H1 (cell line): Measurements from ENCODE around the gene AMPH. TPM values are rescaled to one million over a fixed set of nuclear protein-coding genes. Genes with fewer than 3 reads are reported as not detected.

Source experiments
- CTCF ChIA-PET: fragments of 300-600 bp; sonication (Branson Sonifier 250); formaldehyde crosslinking; loops from one replicate; lab custom pipeline; 2021; ENCODE audit not compliant: partially characterized antibody; lab: Charles Lee
- POLR2A ChIA-PET: fragments of 300-600 bp; sonication (Branson Sonifier 250); formaldehyde crosslinking; loops from one replicate; lab custom pipeline; 2021; ENCODE audit warnings: inconsistent platforms; ENCODE audit not compliant: partially characterized antibody; lab: Charles Lee
- DNase-seq, 2 experiments: peaks; one replicate each; pipeline versions ENCODE4 v3.0.0 to v3.0.0-alpha.2; 2010 to 2022; ENCODE audit warnings: low spot score in 2 of 2, low read depth in 1 of 2, mixed read lengths in 1 of 2
- FAIRE-seq: peaks from 2 replicates; lab custom pipeline; 2011; peaks lifted over from hg19 to GRCh38; lab: Jason Lieb, UNC
- H2AFZ ChIP-seq: 2 replicates; pipeline ENCODE4 v1.8.1; 2012; ENCODE audit warnings: low read length, inconsistent platforms
- H2AK5ac ChIP-seq: 2 replicates; pipeline ENCODE4 v1.6.1; 2013; ENCODE audit warnings: low read depth, low read length
- H2BK120ac ChIP-seq: replicated peaks from 2 replicates; pipeline ENCODE3; 2013; ENCODE audit warnings: low read depth, low read length, inconsistent platforms
- H2BK12ac ChIP-seq: 2 replicates; pipeline ENCODE4 v1.6.1; 2013; ENCODE audit warnings: low read depth, low read length
- H2BK15ac ChIP-seq: 2 replicates; pipeline ENCODE4 v1.6.1; 2013; ENCODE audit warnings: low read length
- H2BK20ac ChIP-seq: 2 replicates; pipeline ENCODE4 v1.6.1; 2013; ENCODE audit warnings: low read length
- H2BK5ac ChIP-seq: 2 replicates; pipeline ENCODE4 v1.6.1; 2013; ENCODE audit warnings: low read depth, low read length
- H3K14ac ChIP-seq: 2 replicates; pipeline ENCODE4 v1.6.1; 2013; ENCODE audit warnings: inconsistent platforms; ENCODE audit not compliant: insufficient read length
- H3K18ac ChIP-seq: 2 replicates; pipeline ENCODE4 v1.6.1; 2013; ENCODE audit warnings: low read length; ENCODE audit errors: extremely low read depth
- H3K23ac ChIP-seq: 2 replicates; pipeline ENCODE4 v1.6.1; 2013; ENCODE audit warnings: inconsistent platforms; ENCODE audit not compliant: insufficient read length
- H3K23me2 ChIP-seq: 2 replicates; pipeline ENCODE4 v1.6.1; 2013; ENCODE audit warnings: low read depth, low read length
- H3K27ac ChIP-seq: 2 replicates; pipeline ENCODE4 v1.6.1; 2011; ENCODE audit warnings: low read depth, low read length, inconsistent platforms
- H3K27me3 ChIP-seq, 4 experiments: replicated peaks in 1 of 4; 1 replicate in 1 of 4; 2 replicates in 3 of 4; pipeline versions ENCODE4 v1.6.1 to v1.8.1; 2011 to 2013; ENCODE audit warnings: low read length in 3 of 4, mild to moderate bottlenecking in 3 of 4, inconsistent platforms in 2 of 4, mixed read lengths in 2 of 4, moderate library complexity in 1 of 4; ENCODE audit not compliant: control insufficient read depth in 3 of 4, insufficient read depth in 3 of 4; ENCODE audit errors: extremely low read depth in 1 of 4
- H3K36me3 ChIP-seq, 4 experiments: 2 replicates each; pipeline versions ENCODE4 v1.6.1 to v1.8.1; 2011 to 2013; ENCODE audit warnings: mild to moderate bottlenecking in 4 of 4, low read length in 3 of 4, moderate library complexity in 2 of 4, control low read depth in 1 of 4, inconsistent platforms in 1 of 4; ENCODE audit not compliant: insufficient read depth in 4 of 4, control insufficient read depth in 2 of 4
- H3K4ac ChIP-seq: replicated peaks from 2 replicates; pipeline ENCODE3; 2013; ENCODE audit warnings: low read length, low read depth, mixed read lengths, inconsistent platforms; ENCODE audit not compliant: insufficient read length
- H3K4me1 ChIP-seq, 4 experiments: replicated peaks in 1 of 4; 1 replicate in 1 of 4; 2 replicates in 3 of 4; pipeline versions ENCODE4 v1.6.1 to v1.8.1; 2011 to 2013; ENCODE audit warnings: low read length in 3 of 4, inconsistent platforms in 2 of 4, mixed read lengths in 1 of 4; ENCODE audit not compliant: insufficient read depth in 4 of 4, control insufficient read depth in 3 of 4
- H3K4me2 ChIP-seq, 2 experiments: 2 replicates each; pipeline versions ENCODE4 v1.6.1 to v1.8.1; 2011 to 2013; ENCODE audit warnings: low read depth in 2 of 2, low read length in 2 of 2, control low read depth in 1 of 2, inconsistent platforms in 1 of 2, mild to moderate bottlenecking in 1 of 2; ENCODE audit not compliant: insufficient read depth in 1 of 2
- H3K4me3 ChIP-seq, 4 experiments: fragments of 200-600, 300-600 bp in 1 of 4; sonication (generic), shearing (Covaris generic), sonication (Bioruptor Twin) in 1 of 4; 2 replicates each; pipeline versions ENCODE4 v1.5.1 to v1.8.1; 2011 to 2016; ENCODE audit warnings: low read length in 4 of 4, low read depth in 3 of 4, control low read depth in 2 of 4, inconsistent platforms in 2 of 4, mild to moderate bottlenecking in 2 of 4, mixed read lengths in 1 of 4, moderate library complexity in 1 of 4; ENCODE audit not compliant: insufficient read depth in 2 of 4; ENCODE audit errors: extremely low read depth in 1 of 4
- H3K56ac ChIP-seq: replicated peaks from 2 replicates; pipeline ENCODE3; 2013; ENCODE audit warnings: low read depth, mild to moderate bottlenecking, mixed read lengths, low read length, inconsistent platforms; ENCODE audit not compliant: insufficient read length
- H3K79me1 ChIP-seq: 2 replicates; pipeline ENCODE4 v1.6.1; 2013; ENCODE audit warnings: low read depth, low read length, control low read depth
- H3K79me2 ChIP-seq, 2 experiments: 2 replicates each; pipeline versions ENCODE4 v1.6.1 to v1.8.1; 2012 to 2013; ENCODE audit warnings: low read length in 2 of 2, mild to moderate bottlenecking in 2 of 2, inconsistent platforms in 1 of 2; ENCODE audit not compliant: insufficient read depth in 2 of 2, control insufficient read depth in 1 of 2
- H3K9ac ChIP-seq, 4 experiments: replicated peaks in 1 of 4; 1 replicate in 1 of 4; 2 replicates in 3 of 4; pipeline versions ENCODE4 v1.6.1 to v1.8.1; 2011 to 2013; ENCODE audit warnings: low read depth in 3 of 4, low read length in 3 of 4, control low read depth in 2 of 4, mild to moderate bottlenecking in 2 of 4, moderate library complexity in 2 of 4, inconsistent platforms in 1 of 4; ENCODE audit errors: extremely low read depth in 1 of 4
- H3K9me3 ChIP-seq, 2 experiments: 2 replicates each; pipeline versions ENCODE4 v1.6.1 to v1.8.1; 2012 to 2013; ENCODE audit warnings: mild to moderate bottlenecking in 2 of 2, moderate library complexity in 2 of 2, control low read depth in 1 of 2, inconsistent platforms in 1 of 2, low read depth in 1 of 2, low read length in 1 of 2, mixed read lengths in 1 of 2; ENCODE audit not compliant: insufficient read depth in 2 of 2
- H4K20me1 ChIP-seq, 2 experiments: replicated peaks in 1 of 2; 2 replicates each; pipeline versions ENCODE3 to v1.8.1; 2011 to 2013; ENCODE audit warnings: inconsistent platforms in 2 of 2, low read length in 2 of 2, mild to moderate bottlenecking in 1 of 2; ENCODE audit not compliant: insufficient read depth in 2 of 2, control insufficient read depth in 1 of 2
- H4K5ac ChIP-seq: 2 replicates; pipeline ENCODE4 v1.6.1; 2013; ENCODE audit warnings: low read length, low read depth, mixed read lengths, inconsistent platforms; ENCODE audit not compliant: insufficient read length
- H4K8ac ChIP-seq: 2 replicates; pipeline ENCODE4 v1.8.0; 2013; ENCODE audit warnings: mild to moderate bottlenecking, moderate library complexity, low read length, inconsistent platforms; ENCODE audit not compliant: insufficient read depth; ENCODE audit errors: extremely low read depth
- H4K91ac ChIP-seq: replicated peaks from 2 replicates; pipeline ENCODE3; 2013; ENCODE audit warnings: low read length, mixed read lengths, inconsistent platforms; ENCODE audit not compliant: insufficient read length
- BRCA1 ChIP-seq: IDR thresholded peaks from 2 replicates; pipeline ENCODE4 v1.6.1; 2012; ENCODE audit warnings: low read depth, low read length, improper control_type of control experiment
- CBX5 ChIP-seq: fragments of 300-800, 300-1000 bp; sonication (generic); IDR thresholded peaks from 2 replicates; pipeline ENCODE4 v1.7.1; 2016; ENCODE audit warnings: antibody characterized with exemption, low read length, low read depth
- CBX8 ChIP-seq: fragments of 300-800, 300-1000 bp; sonication (generic); IDR thresholded peaks from 2 replicates; pipeline ENCODE4 v1.7.1; 2016; ENCODE audit warnings: low read depth, low read length, borderline replicate concordance
- JUN ChIP-seq: IDR thresholded peaks from 2 replicates; pipeline ENCODE4 v1.6.1; 2011; ENCODE audit warnings: low read depth, mild to moderate bottlenecking, improper control_type of control experiment, low read length
- KDM4A ChIP-seq: IDR thresholded peaks from one replicate; pipeline ENCODE4 v1.7.1; 2012; ENCODE audit warnings: low read depth, mild to moderate bottlenecking, moderate library complexity, low read length, inconsistent platforms; ENCODE audit not compliant: severe bottlenecking
- NRF1 ChIP-seq: IDR thresholded peaks from 2 replicates; pipeline ENCODE4 v1.6.1; 2011; ENCODE audit warnings: mild to moderate bottlenecking, low read depth, low read length, improper control_type of control experiment
- POU5F1 ChIP-seq: IDR thresholded peaks from 2 replicates; pipeline ENCODE4 v1.6.1; 2011; ENCODE audit warnings: low read depth, mild to moderate bottlenecking, low read length, moderate library complexity
- SIN3A ChIP-seq, 2 experiments: IDR thresholded peaks in 1 of 2; conservative IDR thresholded peaks in 1 of 2; 2 replicates each; pipeline ENCODE4 v1.6.1; 2011 to 2012; ENCODE audit warnings: low read length in 2 of 2, improper control_type of control experiment in 1 of 2, low read depth in 1 of 2, mild to moderate bottlenecking in 1 of 2
- SP1 ChIP-seq: IDR thresholded peaks from 2 replicates; pipeline ENCODE4 v1.6.1; 2011; ENCODE audit warnings: low read depth, low read length
- TEAD4 ChIP-seq: IDR thresholded peaks from 2 replicates; pipeline ENCODE4 v1.6.1; 2012; ENCODE audit warnings: low read depth, low read length, inconsistent platforms, mixed read lengths
- WGBS, 2 experiments: shearing (Covaris generic) in 1 of 2; methylation state at CpG; one replicate each; pipeline versions ENCODE4 v1.1.6 to v1.1.7; 2013 to 2015; ENCODE audit warnings: low lambda C conversion rate in 2 of 2, mixed read lengths in 2 of 2, inconsistent platforms in 1 of 2, low coverage in 1 of 2, missing lambda C conversion rate in 1 of 2; ENCODE audit not compliant: insufficient replicate concordance in 2 of 2, insufficient coverage in 1 of 2, insufficient read length in 1 of 2; ENCODE audit errors: extremely low coverage in 1 of 2, missing lambda C conversion rate in 1 of 2; 5-methylcytosine and 5-hydroxymethylcytosine counted together
- polyA plus RNA-seq, 7 experiments: library from polyadenylated mRNA; depleted of rRNA in 3 of 7; stranded (reverse) in 5 of 7; unstranded in 2 of 7; fragments of >200 nt in 5 of 7; fragments of 200-250 nt in 2 of 7; gene quantifications; 1 replicate in 5 of 7; 2 replicates in 1 of 7; 4 replicates in 1 of 7; pipeline versions ENCODE4 v1.2.1 to v1.2.3, GENCODE V29; 2011 to 2013; ENCODE audit warnings: missing spikeins in 2 of 7, mixed read lengths in 2 of 7
- total RNA-seq: library from RNA; stranded (reverse); fragmentation: NEBNext Ultra II Directional; extraction: Animal tissue kit (Norgen Biotek cat#: 25700); gene quantifications from 2 replicates; pipeline ENCODE4 v1.2.1, GENCODE V29; 2021
- TF ChIP-seq, protein P1 (sequence below): IDR thresholded peaks from 2 replicates; pipeline ENCODE4 v1.6.1; 2011; ENCODE audit warnings: low read length, improper control_type of control experiment
- TF ChIP-seq, protein P2 (sequence below): IDR thresholded peaks from 2 replicates; pipeline ENCODE4 v1.6.1; 2012; ENCODE audit warnings: low read length, inconsistent platforms

Gene AMPH
- total and polyA plus RNA-seq, 2 of the 8 experiments (the other 6 are each of a cell fraction or from before 2014, with no cell fraction given), result 7.3 to 12.2 TPM

DNA sequence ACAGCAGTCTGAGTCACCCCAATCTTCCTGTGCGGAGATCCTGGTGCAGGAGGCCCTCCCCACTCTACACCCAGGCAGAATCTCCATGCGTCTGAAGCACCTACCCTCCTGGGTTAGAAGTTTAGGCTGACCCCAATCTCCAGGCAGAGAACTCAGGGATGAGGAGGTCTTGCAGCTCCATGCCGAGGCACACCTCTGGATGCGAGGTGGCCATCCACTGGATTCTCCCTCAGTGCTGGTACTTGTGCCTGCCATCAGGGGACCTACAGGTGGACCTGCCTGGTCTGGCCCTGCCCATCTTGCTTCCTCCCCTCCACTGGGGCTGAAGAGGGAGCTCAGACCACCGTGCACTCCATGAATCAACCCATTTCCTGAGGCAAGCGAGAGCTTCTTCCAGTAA lies 28.8 kb upstream of the AMPH start:
- Histone ChIP-seq H3K18ac (no peak overlapping the region), H2BK15ac (no peak overlapping the region; the same call in 1 of the 2 replicates), H4K20me1 (no peaks in the 10 kb centered on the region), H2AFZ (no peak overlapping the region), H2BK20ac (no peak overlapping the region), H4K5ac (no peak overlapping the region), H4K91ac (no peak overlapping the region), H3K14ac (no peak overlapping the region), H3K79me2 (no peaks in the 10 kb centered on the region), H3K23me2 (no peaks in the 10 kb centered on the region), H2BK120ac (no peak overlapping the region), H3K23ac (no peak overlapping the region), H3K27ac (no peak overlapping the region), H2AK5ac (no peak overlapping the region), H3K27me3 (no peaks in the 10 kb centered on the region), H4K8ac (no peak overlapping the region), H3K56ac (no peak overlapping the region), H3K79me1 (no peaks in the 10 kb centered on the region), H3K9me3 (no peaks in the 10 kb centered on the region), H2BK5ac (no peak overlapping the region), H2BK12ac (no peak overlapping the region), H3K4me1 (no peaks in the 10 kb centered on the region), H3K36me3 (no peaks in the 10 kb centered on the region), H3K4ac (no peak overlapping the region), H3K4me2 (no peak overlapping the region), H3K4me3 (no peak overlapping the region), H3K9ac (no peak overlapping the region)
- ChIA-PET CTCF (interaction anchor here (0.6 to 3.5 kb wide), 45 partner anchors 8 to 1904 kb away, joined by 3 to 48 read pairs (median 4); no protein-coding TSS in a partner anchor), POLR2A (interaction anchor here (1.0 kb wide), 1 partner anchor 12 kb away, joined by 3 read pairs; no protein-coding TSS in a partner anchor)
- FAIRE-seq (no peak), DNase-seq (no peak)
- 90% methylated on average over 6 of the region's 6 CpGs; no CpG with 5 or more reads in 1 of the 2 experiments for WGBS, 2 experiments
- no peak for TF ChIP-seq SP1
- TF ChIP-seq, protein P1, sequence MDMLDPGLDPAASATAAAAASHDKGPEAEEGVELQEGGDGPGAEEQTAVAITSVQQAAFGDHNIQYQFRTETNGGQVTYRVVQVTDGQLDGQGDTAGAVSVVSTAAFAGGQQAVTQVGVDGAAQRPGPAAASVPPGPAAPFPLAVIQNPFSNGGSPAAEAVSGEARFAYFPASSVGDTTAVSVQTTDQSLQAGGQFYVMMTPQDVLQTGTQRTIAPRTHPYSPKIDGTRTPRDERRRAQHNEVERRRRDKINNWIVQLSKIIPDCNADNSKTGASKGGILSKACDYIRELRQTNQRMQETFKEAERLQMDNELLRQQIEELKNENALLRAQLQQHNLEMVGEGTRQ, result no peak
- no peak for TF ChIP-seq CBX8
- no peak for TF ChIP-seq KDM4A
- no peak for TF ChIP-seq CBX5
- no peak for TF ChIP-seq POU5F1
- TF ChIP-seq JUN, result no peak
- TF ChIP-seq SIN3A (conservative IDR thresholded peaks at IDR 0.05 in 1 of 2, IDR thresholded peaks at IDR 0.05 in 1 of 2; ENCODE audit: low read depth in 1 of 2, low read length in 2 of 2), result no peak
- no peak for TF ChIP-seq TEAD4
- TF ChIP-seq NRF1, result no peak
- TF ChIP-seq, protein P2, sequence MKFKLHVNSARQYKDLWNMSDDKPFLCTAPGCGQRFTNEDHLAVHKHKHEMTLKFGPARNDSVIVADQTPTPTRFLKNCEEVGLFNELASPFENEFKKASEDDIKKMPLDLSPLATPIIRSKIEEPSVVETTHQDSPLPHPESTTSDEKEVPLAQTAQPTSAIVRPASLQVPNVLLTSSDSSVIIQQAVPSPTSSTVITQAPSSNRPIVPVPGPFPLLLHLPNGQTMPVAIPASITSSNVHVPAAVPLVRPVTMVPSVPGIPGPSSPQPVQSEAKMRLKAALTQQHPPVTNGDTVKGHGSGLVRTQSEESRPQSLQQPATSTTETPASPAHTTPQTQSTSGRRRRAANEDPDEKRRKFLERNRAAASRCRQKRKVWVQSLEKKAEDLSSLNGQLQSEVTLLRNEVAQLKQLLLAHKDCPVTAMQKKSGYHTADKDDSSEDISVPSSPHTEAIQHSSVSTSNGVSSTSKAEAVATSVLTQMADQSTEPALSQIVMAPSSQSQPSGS, result no peak
- no peak for TF ChIP-seq BRCA1
